T-helper 1 cell treated with Interleukin-12 subunit alpha and Interleukin-12 subunit beta and Interleukin-4 antibody, amounts not matched to agents 30 μg/mL and 1 μg/mL, for 36 hours (primary cell): ENCODE results near the gene SELENOV.

ENCODE experiments used
- H3K27ac Mint-ChIP-seq: one replicate; pipeline ENCODE4 v1.8.0; 2021; ENCODE audit warnings: mild to moderate bottlenecking, mixed read lengths
- H3K27me3 Mint-ChIP-seq: one replicate; pipeline ENCODE4 v1.8.0; 2021; ENCODE audit warnings: low read depth, mixed read lengths
- H3K36me3 Mint-ChIP-seq: one replicate; pipeline ENCODE4 v1.8.0; 2021; ENCODE audit warnings: low read depth, mixed read lengths
- H3K4me1 Mint-ChIP-seq: one replicate; pipeline ENCODE4 v1.8.0; 2021; ENCODE audit warnings: low read depth, mixed read lengths
- H3K4me3 Mint-ChIP-seq: one replicate; pipeline ENCODE4 v1.8.0; 2021; ENCODE audit warnings: mild to moderate bottlenecking, moderate library complexity, mixed read lengths
- H3K9me3 Mint-ChIP-seq: one replicate; pipeline ENCODE4 v1.8.0; 2021; ENCODE audit warnings: mixed read lengths

The SELENOV gene

GRCh38 chr19:39520541-39521484 lies 5.9 kb downstream of the SELENOV start:
- H3K27ac Mint-ChIP-seq, result no peak overlapping the region
- H3K27me3 Mint-ChIP-seq, result peaks cover 20% of the 10 kb centered on the region
- H3K9me3 Mint-ChIP-seq, result no peaks in the 10 kb centered on the region
- H3K4me3 Mint-ChIP-seq, result no peak overlapping the region
- peaks cover 5% of the 10 kb centered on the region for H3K4me1 Mint-ChIP-seq
- H3K36me3 Mint-ChIP-seq, result no peaks in the 10 kb centered on the region

- H3K27me3 Mint-ChIP-seq, result no peaks in the 10 kb centered on the region
- H3K36me3 Mint-ChIP-seq, result no peaks in the 10 kb centered on the region
- no peak overlapping the region for H3K4me3 Mint-ChIP-seq
- H3K4me1 Mint-ChIP-seq, result peaks cover 2% of the 10 kb centered on the region
- H3K9me3 Mint-ChIP-seq, result no peaks in the 10 kb centered on the region
- no peak overlapping the region for H3K27ac Mint-ChIP-seq
Observed at GRCh38 chr19:39524495-39524894, 9.6 kb downstream of the SELENOV start.

GRCh38 chr19:39525205-39525604 lies 10.3 kb downstream of the SELENOV start:
- no peak overlapping the region for H3K4me3 Mint-ChIP-seq
- H3K4me1 Mint-ChIP-seq, result peaks cover 2% of the 10 kb centered on the region
- H3K27ac Mint-ChIP-seq, result no peak overlapping the region
- no peaks in the 10 kb centered on the region for H3K9me3 Mint-ChIP-seq
- no peaks in the 10 kb centered on the region for H3K36me3 Mint-ChIP-seq
- no peaks in the 10 kb centered on the region for H3K27me3 Mint-ChIP-seq

GRCh38 chr19:39531834-39532232 lies 16.9 kb downstream of the SELENOV start:
- Mint-ChIP-seq H3K9me3 (no peaks in the 10 kb centered on the region), H3K4me1 (peaks cover 14% of the 10 kb centered on the region), H3K27ac (peak overlapping the region; percentile 69), H3K4me3 (peak overlapping the region; percentile 95), H3K27me3 (no peaks in the 10 kb centered on the region), H3K36me3 (peaks cover 4% of the 10 kb centered on the region)

- no peaks in the 10 kb centered on the region for H3K9me3 Mint-ChIP-seq
- no peaks in the 10 kb centered on the region for H3K27me3 Mint-ChIP-seq
- peaks cover 5% of the 10 kb centered on the region for H3K36me3 Mint-ChIP-seq
- H3K4me3 Mint-ChIP-seq, result peak within 1 kb of the TSS; percentile 95
- peak within 1 kb of the TSS; percentile 82 for H3K27ac Mint-ChIP-seq
- H3K4me1 Mint-ChIP-seq, result peaks cover 14% of the 10 kb centered on the region
Observed at GRCh38 chr19:39532233-39533002, 17.5 kb downstream of the SELENOV start, which contains the start of gene EID2B. EID2B (minus strand) TSS chr19:39532852; CDS start chr19:39532802, 50 bp downstream.

GRCh38 chr19:39533003-39533512 lies 18.1 kb downstream of the SELENOV start:
- Mint-ChIP-seq H3K4me3 (peak overlapping the region; percentile 48), H3K36me3 (peaks cover 5% of the 10 kb centered on the region), H3K27ac (no peak overlapping the region), H3K9me3 (no peaks in the 10 kb centered on the region), H3K27me3 (no peaks in the 10 kb centered on the region), H3K4me1 (peaks cover 14% of the 10 kb centered on the region)

GRCh38 chr19:39533791-39534190 lies 18.9 kb downstream of the SELENOV start:
- Mint-ChIP-seq H3K4me1 (peaks cover 16% of the 10 kb centered on the region), H3K4me3 (no peak overlapping the region), H3K27me3 (no peaks in the 10 kb centered on the region), H3K9me3 (no peaks in the 10 kb centered on the region), H3K36me3 (peaks cover 5% of the 10 kb centered on the region), H3K27ac (no peak overlapping the region)

GRCh38 chr19:39539165-39539517 lies 24.2 kb downstream of the SELENOV start:
- Mint-ChIP-seq H3K27ac (peak overlapping the region; percentile 79), H3K9me3 (no peaks in the 10 kb centered on the region)

GRCh38 chr19:39539518-39540332 lies 24.8 kb downstream of the SELENOV start, which contains the start of gene EID2:
EID2 (minus strand) TSS chr19:39540161; CDS start chr19:39540079, 82 bp downstream.
- H3K4me3 Mint-ChIP-seq, result peak within 1 kb of the TSS; percentile 89
- peaks cover 25% of the 10 kb centered on the region for H3K4me1 Mint-ChIP-seq
- peaks cover 7% of the 10 kb centered on the region for H3K36me3 Mint-ChIP-seq
- peak within 1 kb of the TSS; percentile 88 for H3K27ac Mint-ChIP-seq
- no peaks in the 10 kb centered on the region for H3K27me3 Mint-ChIP-seq
- H3K9me3 Mint-ChIP-seq, result no peaks in the 10 kb centered on the region

More at GRCh38 chr19:39539165-39539517, 24.2 kb downstream of the SELENOV start:
- H3K4me1 Mint-ChIP-seq, result peaks cover 20% of the 10 kb centered on the region
- H3K27me3 Mint-ChIP-seq, result no peaks in the 10 kb centered on the region
- H3K4me3 Mint-ChIP-seq, result peak overlapping the region; percentile 81
- H3K36me3 Mint-ChIP-seq, result peaks cover 7% of the 10 kb centered on the region

- H3K4me1 Mint-ChIP-seq, result peaks cover 28% of the 10 kb centered on the region
- peak overlapping the region; percentile 88 for H3K27ac Mint-ChIP-seq
- peaks cover 7% of the 10 kb centered on the region for H3K36me3 Mint-ChIP-seq
- H3K27me3 Mint-ChIP-seq, result no peaks in the 10 kb centered on the region
- no peaks in the 10 kb centered on the region for H3K9me3 Mint-ChIP-seq
- peak overlapping the region; percentile 89 for H3K4me3 Mint-ChIP-seq
Observed at GRCh38 chr19:39540333-39540673, 25.4 kb downstream of the SELENOV start.

GRCh38 chr19:39542206-39542605 lies 27.3 kb downstream of the SELENOV start:
- Mint-ChIP-seq H3K4me3 (no peak overlapping the region), H3K27ac (no peak overlapping the region), H3K27me3 (no peaks in the 10 kb centered on the region), H3K4me1 (peaks cover 32% of the 10 kb centered on the region), H3K36me3 (peaks cover 2% of the 10 kb centered on the region), H3K9me3 (no peaks in the 10 kb centered on the region)

GRCh38 chr19:39543477-39543857 lies 28.5 kb downstream of the SELENOV start:
- peaks cover 2% of the 10 kb centered on the region for H3K36me3 Mint-ChIP-seq
- H3K27ac Mint-ChIP-seq, result no peak overlapping the region
- no peak overlapping the region for H3K4me3 Mint-ChIP-seq
- no peaks in the 10 kb centered on the region for H3K27me3 Mint-ChIP-seq
- H3K9me3 Mint-ChIP-seq, result no peaks in the 10 kb centered on the region
- H3K4me1 Mint-ChIP-seq, result peaks cover 29% of the 10 kb centered on the region

GRCh38 chr19:39544226-39544903 lies 29.4 kb downstream of the SELENOV start:
- H3K36me3 Mint-ChIP-seq, result no peaks in the 10 kb centered on the region
- no peak overlapping the region for H3K27ac Mint-ChIP-seq
- peaks cover 24% of the 10 kb centered on the region for H3K4me1 Mint-ChIP-seq
- peak overlapping the region; percentile 14 for H3K4me3 Mint-ChIP-seq
- no peaks in the 10 kb centered on the region for H3K27me3 Mint-ChIP-seq
- H3K9me3 Mint-ChIP-seq, result no peaks in the 10 kb centered on the region
